ENCODE results near the gene CTXND1.
"Not testable (repeated sequence)": the region's sequence is repeated elsewhere in the genome, so short reads cannot be mapped to it uniquely, and the experiment has no call there.

Gene CTXND1

DNA sequence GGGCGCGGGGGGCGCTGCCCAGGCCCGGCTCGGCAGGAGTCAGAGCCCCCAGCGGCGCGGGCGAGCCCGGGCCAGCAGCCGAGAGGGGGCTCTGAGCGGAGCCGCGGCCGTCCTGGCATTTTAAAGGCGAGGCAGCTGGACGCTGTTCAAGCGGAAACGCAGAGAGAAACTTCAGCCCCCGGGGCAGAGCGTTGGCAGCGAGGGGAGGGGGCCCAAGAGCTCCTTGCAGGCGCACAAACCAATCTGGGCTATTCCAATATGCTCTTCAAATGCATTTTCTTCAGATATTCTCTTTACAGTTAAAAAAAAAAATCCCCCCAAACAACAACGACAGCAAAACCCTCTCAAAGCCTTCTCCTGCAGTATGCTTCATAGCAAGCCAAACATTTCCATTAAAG lies at the start of gene CTXND1:
CTXND1 (minus strand) TSS at position 93 of the 398 bp plus-strand sequence. CDS start 50,264 bp downstream, outside the sequence.
- DNase-seq, result no peak

- DNase-seq, result no peak
These were observed 49.5 kb upstream of the CTXND1 start for GRCh38 chr15:80301472-80301871.

GRCh38 chr15:80295777-80296176 lies 43.8 kb upstream of the CTXND1 start:
- DNase-seq, result not testable (repeated sequence)

DNA sequence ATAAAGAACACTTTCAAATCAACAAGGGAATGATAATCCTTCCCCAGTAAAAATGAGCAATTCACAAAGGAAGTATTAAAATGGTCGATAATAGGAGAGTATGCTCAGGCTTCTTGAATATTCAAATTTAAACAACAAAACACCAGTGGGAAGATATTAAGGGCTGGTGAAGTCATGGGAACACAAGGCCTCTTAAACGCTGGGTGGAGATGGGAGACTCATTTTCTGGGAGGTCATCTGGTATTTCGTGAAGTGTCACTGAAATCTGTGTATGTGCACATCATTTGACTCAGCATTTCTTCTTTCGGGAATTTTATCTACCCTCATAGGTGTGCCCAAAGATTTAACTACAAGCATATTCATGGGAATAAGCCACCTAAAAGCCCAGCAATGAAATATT lies 40.1 kb upstream of the CTXND1 start:
- no peak for DNase-seq

- not testable (repeated sequence) for DNase-seq
These were observed 38.9 kb upstream of the CTXND1 start for GRCh38 chr15:80290891-80291290.

GRCh38 chr15:80289528-80290495 lies 37.8 kb upstream of the CTXND1 start:
- DNase-seq, result no peak

- no peak for DNase-seq
These were observed 36.1 kb upstream of the CTXND1 start for GRCh38 chr15:80288131-80288530.

- DNase-seq, result no peak
These were observed 34.0 kb upstream of the CTXND1 start for GRCh38 chr15:80286055-80286454.

- DNase-seq, result no peak
These were observed 33.4 kb upstream of the CTXND1 start for GRCh38 chr15:80285379-80285778.

GRCh38 chr15:80283531-80283930 lies 31.5 kb upstream of the CTXND1 start:
- no peak for DNase-seq

DNA sequence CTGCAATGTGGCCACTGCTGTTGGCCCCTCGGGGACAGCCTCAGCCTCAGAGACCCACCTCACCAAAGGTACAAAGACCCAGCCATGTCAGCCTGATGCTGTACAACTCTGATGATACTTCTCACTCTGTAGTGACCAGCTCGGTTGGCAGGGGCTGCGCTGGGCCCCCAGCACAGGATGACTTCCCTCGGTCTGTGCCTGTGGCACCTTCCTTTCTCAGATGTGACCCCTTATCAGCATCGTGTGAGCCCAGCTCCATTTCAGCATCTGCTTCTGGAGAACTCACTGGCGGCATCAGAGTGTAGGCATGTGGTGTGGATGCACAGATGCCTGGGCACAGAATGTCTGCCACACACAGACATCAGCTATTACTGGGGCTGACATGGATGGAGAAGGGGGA lies 25.1 kb upstream of the CTXND1 start:
- DNase-seq, result no peak

- peak; percentile 1 for DNase-seq
These were observed 23.9 kb upstream of the CTXND1 start for GRCh38 chr15:80275961-80276360.

- no peak for DNase-seq
These were observed 23.0 kb upstream of the CTXND1 start for GRCh38 chr15:80274996-80275395.

- no peak for DNase-seq
These were observed 22.5 kb upstream of the CTXND1 start for GRCh38 chr15:80274554-80274953.

GRCh38 chr15:80272987-80273386 lies 21.0 kb upstream of the CTXND1 start:
- DNase-seq, result no peak

GRCh38 chr15:80270472-80270871 lies 18.5 kb upstream of the CTXND1 start:
- DNase-seq, result no peak

DNA sequence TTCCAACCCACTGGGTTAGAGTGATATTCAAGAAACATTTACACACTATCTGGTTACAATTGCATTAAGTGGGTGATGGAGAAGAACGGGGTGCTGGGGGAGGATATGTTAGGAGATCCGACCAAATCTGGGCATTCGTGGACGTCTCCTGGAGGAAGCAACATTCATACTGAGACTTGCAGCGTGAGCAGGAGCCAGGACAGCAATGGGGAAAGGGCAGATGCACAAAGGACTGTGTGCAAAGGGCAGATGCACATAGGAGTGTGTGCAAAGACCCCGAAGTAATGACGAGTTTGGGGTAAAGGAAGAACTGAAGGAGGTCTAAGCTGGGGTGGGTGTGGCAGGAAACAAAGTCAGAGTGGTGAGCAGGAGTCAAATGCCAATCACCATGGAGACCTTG lies 16.1 kb upstream of the CTXND1 start:
- no peak for DNase-seq

- DNase-seq, result no peak
These were observed 15.6 kb upstream of the CTXND1 start for GRCh38 chr15:80267658-80268057.

GRCh38 chr15:80266745-80267144 lies 14.7 kb upstream of the CTXND1 start:
- DNase-seq, result no peak

GRCh38 chr15:80266113-80266512 lies 14.1 kb upstream of the CTXND1 start:
- DNase-seq, result no peak

GRCh38 chr15:80265021-80265420 lies 13.0 kb upstream of the CTXND1 start:
- no peak for DNase-seq

DNA sequence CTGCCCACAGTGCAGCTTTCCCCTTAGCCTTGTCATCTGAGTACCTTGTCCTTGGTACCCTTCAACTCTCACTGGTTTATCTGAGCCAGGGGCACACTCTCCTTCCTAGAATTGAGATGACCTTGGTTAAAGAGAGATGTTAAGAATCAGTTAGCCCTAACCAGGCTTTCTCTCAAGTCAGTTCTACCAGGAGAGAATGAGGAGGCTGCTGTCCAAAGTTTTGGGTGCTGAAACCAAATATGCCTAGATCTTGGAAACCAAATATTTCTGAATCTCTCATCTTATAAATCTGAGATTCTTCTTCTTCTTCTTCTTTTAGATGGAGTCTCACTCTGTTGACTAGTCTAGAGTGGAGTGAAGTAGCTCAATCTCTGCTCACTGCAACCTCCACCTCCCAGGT lies 12.0 kb upstream of the CTXND1 start:
- DNase-seq, result no peak

GRCh38 chr15:80260551-80260950 lies 8.5 kb upstream of the CTXND1 start:
- no peak for DNase-seq

GRCh38 chr15:80259942-80260510 lies 8.0 kb upstream of the CTXND1 start:
- no peak for DNase-seq

Measured in inflammatory macrophage treated with lipopolysaccharide for 4 hours (primary cell).